ENCODE data around the gene ZNF107. TPM values are rescaled to one million over a fixed set of nuclear protein-coding genes. Genes with fewer than 3 reads are reported as not detected.
"Not testable (repeated sequence)": the region's sequence is repeated elsewhere in the genome, so short reads cannot be mapped to it uniquely, and the experiment has no call there.

Gene ZNF107
- total RNA-seq, 1 donor from 2014 or later, result 1.1 TPM

GRCh38 chr7:64729089-64729848, 63.3 kb downstream of the ZNF107 start:
- H3K36me3 ChIP-seq (ENCODE audit: control insufficient read depth, insufficient read depth, low read length), result no peaks in the 10 kb centered on the region
- no peaks in the 10 kb centered on the region for H3K27me3 ChIP-seq (ENCODE audit: control insufficient read depth, insufficient read depth, low read length)
- TF ChIP-seq CTCF (IDR thresholded peaks at IDR 0.05; ENCODE audit: insufficient read depth, low read length, severe bottlenecking), result no peak
- FAIRE-seq (peak; percentile 23), DNase-seq (ENCODE audit: low read depth) (no peak)
- H3K4me3 ChIP-seq (ENCODE audit: low read depth, low read length), result no peak overlapping the region

- FAIRE-seq (no peak), DNase-seq (ENCODE audit: low read depth) (no peak)
- Histone ChIP-seq H3K27me3 (ENCODE audit: control insufficient read depth, insufficient read depth, low read length) (no peaks in the 10 kb centered on the region), H3K4me3 (ENCODE audit: low read depth, low read length) (no peak overlapping the region), H3K36me3 (ENCODE audit: control insufficient read depth, insufficient read depth, low read length) (no peaks in the 10 kb centered on the region)
- no peak for TF ChIP-seq CTCF (IDR thresholded peaks at IDR 0.05; ENCODE audit: insufficient read depth, low read length, severe bottlenecking)
Measured at GRCh38 chr7:64733550-64734240, 67.8 kb downstream of the ZNF107 start.

GRCh38 chr7:64736575-64736974, 70.6 kb downstream of the ZNF107 start:
- H3K4me3 ChIP-seq (ENCODE audit: low read depth, low read length), result no peak overlapping the region
- DNase-seq (ENCODE audit: low read depth) (no peak), FAIRE-seq (no peak)
- no peaks in the 10 kb centered on the region for H3K27me3 ChIP-seq (ENCODE audit: control insufficient read depth, insufficient read depth, low read length)
- TF ChIP-seq CTCF (IDR thresholded peaks at IDR 0.05; ENCODE audit: insufficient read depth, low read length, severe bottlenecking), result no peak
- H3K36me3 ChIP-seq (ENCODE audit: control insufficient read depth, insufficient read depth, low read length), result no peaks in the 10 kb centered on the region

- not testable (repeated sequence) for H3K36me3 ChIP-seq (ENCODE audit: control insufficient read depth, insufficient read depth, low read length); H3K4me3 ChIP-seq (ENCODE audit: low read depth, low read length); FAIRE-seq; H3K27me3 ChIP-seq (ENCODE audit: control insufficient read depth, insufficient read depth, low read length); DNase-seq (ENCODE audit: low read depth)
Measured at GRCh38 chr7:64738403-64738802, 72.5 kb downstream of the ZNF107 start.

- H3K4me3 ChIP-seq (ENCODE audit: low read depth, low read length); FAIRE-seq; H3K27me3 ChIP-seq (ENCODE audit: control insufficient read depth, insufficient read depth, low read length); DNase-seq (ENCODE audit: low read depth); H3K36me3 ChIP-seq (ENCODE audit: control insufficient read depth, insufficient read depth, low read length): not testable (repeated sequence)
Measured at GRCh38 chr7:64738953-64739352, 73.0 kb downstream of the ZNF107 start.

- Histone ChIP-seq H3K4me3 (ENCODE audit: low read depth, low read length) (no peak overlapping the region), H3K36me3 (ENCODE audit: control insufficient read depth, insufficient read depth, low read length) (no peaks in the 10 kb centered on the region), H3K27me3 (ENCODE audit: control insufficient read depth, insufficient read depth, low read length) (no peaks in the 10 kb centered on the region)
- TF ChIP-seq CTCF (IDR thresholded peaks at IDR 0.05; ENCODE audit: insufficient read depth, low read length, severe bottlenecking), result no peak
- peak; percentile 6 for DNase-seq (ENCODE audit: low read depth)
- FAIRE-seq, result no peak
Measured at GRCh38 chr7:64744680-64745079, 78.7 kb downstream of the ZNF107 start.
